ENCODE results near the gene ARSI. TPM values are rescaled to one million over a fixed set of nuclear protein-coding genes. Genes with fewer than 3 reads are reported as not detected.

ARSI gene
- 3.3 and 5.8 TPM in 2 replicates for total RNA-seq

GRCh38 chr5:150302301-150303069 lies at the start of gene ARSI:
Gene ARSI, minus strand, starts transcription at chr5:150302905. Its CDS starts 532 bp downstream, at chr5:150302373.

GRCh38 chr5:150289551-150290390 lies 12.9 kb downstream of the ARSI start, which contains the start of gene CAMK2A:
Gene CAMK2A, minus strand, starts transcription at chr5:150289773. Its CDS starts 148 bp downstream, at chr5:150289625.

Other genes starting within 250 kb of the ARSI start
- gene CSF1R, start 216.4 kb downstream of the ARSI start, total RNA-seq: 0.09 TPM in 1 of 2 replicates, not detected in the other
- gene PDGFRB, start 147.1 kb downstream of the ARSI start, total RNA-seq: 3.9 and 4.9 TPM in 2 replicates
- not detected in 2 replicates for gene CDX1, start 136.1 kb downstream of the ARSI start, total RNA-seq
- not detected in 2 replicates for gene SLC6A7, start 112.8 kb downstream of the ARSI start, total RNA-seq
- not detected in 2 replicates for gene CAMK2A, start 13.1 kb downstream of the ARSI start, total RNA-seq
- gene TCOF1, start 54.8 kb upstream of the ARSI start, total RNA-seq: 43.8 and 52.5 TPM in 2 replicates
- gene CD74, start 110.0 kb upstream of the ARSI start, total RNA-seq: 7.5 and 9.1 TPM in 2 replicates
- gene RPS14, start 146.8 kb upstream of the ARSI start, total RNA-seq: 3,217 and 4,159 TPM in 2 replicates
- 129 and 169 TPM in 2 replicates for gene NDST1, start 205.2 kb upstream of the ARSI start, total RNA-seq

All from airway epithelial cell (primary cell).